GM18519 (cell line): ENCODE results near the gene ASB16.
"Not testable (repeated sequence)": the region's sequence is repeated elsewhere in the genome, so short reads cannot be mapped to it uniquely, and the experiment has no call there.

Experiments used
- ATAC-seq: cut with Tn5 transposase; IDR thresholded peaks from one replicate; pipeline ENCODE4 v1.9.1; 2021; ENCODE audit warnings: mild to moderate bottlenecking, moderate library complexity; ENCODE audit not compliant: unreplicated experiment, low FRiP score

Gene ASB16, protein sequence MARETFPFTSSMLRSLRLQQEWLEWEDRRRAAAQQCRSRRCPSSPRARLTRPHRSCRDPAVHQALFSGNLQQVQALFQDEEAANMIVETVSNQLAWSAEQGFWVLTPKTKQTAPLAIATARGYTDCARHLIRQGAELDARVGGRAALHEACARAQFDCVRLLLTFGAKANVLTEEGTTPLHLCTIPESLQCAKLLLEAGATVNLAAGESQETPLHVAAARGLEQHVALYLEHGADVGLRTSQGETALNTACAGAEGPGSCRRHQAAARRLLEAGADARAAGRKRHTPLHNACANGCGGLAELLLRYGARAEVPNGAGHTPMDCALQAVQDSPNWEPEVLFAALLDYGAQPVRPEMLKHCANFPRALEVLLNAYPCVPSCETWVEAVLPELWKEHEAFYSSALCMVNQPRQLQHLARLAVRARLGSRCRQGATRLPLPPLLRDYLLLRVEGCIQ

GRCh38 chr17:44170499-44171201 is at the start of gene ASB16:
Gene ASB16 (plus strand): TSS chr17:44170704. CDS start chr17:44170790, 86 bp downstream.
- ATAC-seq = no peak

- ATAC-seq = no peak
Observed at GRCh38 chr17:44120851-44121605, 49.5 kb upstream of the ASB16 start.

DNA sequence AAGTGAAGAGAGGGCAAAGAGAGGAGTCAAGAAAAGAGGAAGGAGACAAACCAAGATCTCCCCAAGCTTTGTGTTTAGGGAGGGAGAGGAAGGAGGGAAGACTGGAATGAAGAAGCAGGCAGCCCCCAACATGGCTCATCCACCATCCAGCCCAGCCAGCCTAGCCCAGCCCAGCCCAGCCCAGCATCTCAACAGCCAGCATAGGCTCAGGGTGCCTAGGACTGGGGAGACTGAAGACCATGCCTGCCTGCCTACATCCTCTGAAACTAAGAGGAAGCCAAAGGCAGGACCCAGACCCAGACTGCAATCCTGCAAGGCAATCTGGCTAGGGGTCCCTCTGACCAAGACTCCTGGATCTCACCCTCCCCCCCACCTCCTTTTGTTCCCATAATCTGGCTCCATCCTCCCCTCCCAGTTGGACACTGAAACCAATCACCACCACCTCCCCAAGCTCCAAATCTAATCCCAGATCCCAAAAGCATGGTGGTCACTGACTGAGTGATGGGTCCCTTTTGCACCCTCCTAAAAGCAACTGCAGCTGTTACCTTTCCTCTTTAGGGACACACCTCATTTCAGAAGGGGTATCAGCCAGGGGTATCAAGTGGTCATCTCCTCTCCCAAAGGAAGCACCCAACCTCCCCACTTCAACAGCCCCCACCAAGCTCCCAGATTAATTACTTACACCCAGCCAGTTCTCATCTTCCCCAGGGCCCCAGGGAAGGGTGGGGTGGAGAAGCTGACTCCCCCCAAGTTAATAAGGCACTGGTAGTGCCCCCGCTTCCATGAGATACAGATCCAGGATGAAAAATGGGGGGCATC is 48.3 kb upstream of the ASB16 start:
- no peak for ATAC-seq

DNA sequence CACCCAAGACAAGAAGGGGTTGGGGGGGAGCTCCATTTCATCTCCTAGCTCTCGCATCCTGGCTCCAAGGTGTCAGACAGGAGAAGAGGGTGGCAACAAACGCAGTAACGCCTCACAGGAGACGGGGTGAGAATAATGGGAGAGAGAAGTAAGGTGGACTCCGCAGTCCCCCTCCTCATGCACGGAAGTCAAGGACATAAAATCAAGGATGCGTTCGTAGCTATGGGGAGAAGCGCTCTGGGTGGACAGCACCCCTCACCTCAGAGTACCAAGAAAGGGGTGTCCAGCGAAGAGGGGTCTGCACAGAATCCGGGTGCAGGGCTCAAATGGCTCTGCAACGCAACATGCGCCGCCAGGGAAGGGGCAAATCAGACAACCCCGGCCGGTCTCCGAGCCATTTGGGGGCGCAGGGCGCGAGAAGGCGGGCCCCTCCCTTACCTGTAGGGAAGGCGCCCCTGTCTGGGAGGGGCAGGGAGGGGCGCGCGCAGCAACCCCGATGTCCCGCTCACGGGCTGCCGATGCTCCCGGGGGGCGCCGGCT is 47.6 kb upstream of the ASB16 start:
- ATAC-seq = peak; percentile 19

DNA sequence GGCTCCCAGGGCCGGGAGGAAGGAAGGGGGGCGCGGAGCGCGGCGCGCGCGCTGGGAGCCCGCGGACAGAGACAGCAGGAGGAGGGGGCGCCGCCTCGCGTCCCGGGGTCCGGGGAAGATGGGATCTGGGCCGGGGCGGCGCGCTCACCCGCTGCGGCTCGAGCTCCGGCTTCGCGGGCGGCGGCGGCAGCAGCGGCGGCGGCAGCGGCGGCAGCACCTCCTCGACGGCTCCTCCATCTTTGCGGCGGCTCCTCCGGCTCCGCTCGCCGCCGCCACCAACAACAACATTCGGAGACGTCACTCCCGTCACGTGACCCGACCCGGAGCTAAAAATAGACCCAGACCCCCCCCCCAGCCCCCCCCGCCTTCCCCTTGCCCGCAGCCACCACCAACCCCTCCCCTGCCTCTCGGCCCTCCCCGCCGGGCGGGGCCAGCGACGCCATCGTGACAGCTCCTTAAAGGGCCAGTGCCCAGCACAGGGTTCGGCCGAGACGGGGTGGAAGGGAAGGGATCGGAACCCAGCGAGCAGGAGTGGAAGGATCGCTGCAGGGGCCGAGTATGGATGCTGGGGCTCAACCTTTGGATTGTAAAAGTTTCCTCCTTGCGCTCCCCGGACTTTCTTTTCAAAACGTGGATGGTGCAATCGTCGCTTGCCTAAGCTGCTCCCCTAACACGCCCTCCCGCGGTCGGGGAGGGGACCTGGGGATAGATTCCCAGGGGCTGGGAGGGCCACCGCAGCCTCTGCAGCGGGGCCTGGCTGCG is 47.0 kb upstream of the ASB16 start, which contains the start of gene HDAC5:
Gene HDAC5 (minus strand): TSS at position 286 of the 762 bp plus-strand sequence. CDS start 6,126 bp downstream, outside the sequence.
- peak; percentile 80 for ATAC-seq

- no peak for ATAC-seq
Observed at GRCh38 chr17:44124118-44124438, 46.4 kb upstream of the ASB16 start.

GRCh38 chr17:44128383-44128782 is 42.1 kb upstream of the ASB16 start:
- ATAC-seq = no peak

DNA sequence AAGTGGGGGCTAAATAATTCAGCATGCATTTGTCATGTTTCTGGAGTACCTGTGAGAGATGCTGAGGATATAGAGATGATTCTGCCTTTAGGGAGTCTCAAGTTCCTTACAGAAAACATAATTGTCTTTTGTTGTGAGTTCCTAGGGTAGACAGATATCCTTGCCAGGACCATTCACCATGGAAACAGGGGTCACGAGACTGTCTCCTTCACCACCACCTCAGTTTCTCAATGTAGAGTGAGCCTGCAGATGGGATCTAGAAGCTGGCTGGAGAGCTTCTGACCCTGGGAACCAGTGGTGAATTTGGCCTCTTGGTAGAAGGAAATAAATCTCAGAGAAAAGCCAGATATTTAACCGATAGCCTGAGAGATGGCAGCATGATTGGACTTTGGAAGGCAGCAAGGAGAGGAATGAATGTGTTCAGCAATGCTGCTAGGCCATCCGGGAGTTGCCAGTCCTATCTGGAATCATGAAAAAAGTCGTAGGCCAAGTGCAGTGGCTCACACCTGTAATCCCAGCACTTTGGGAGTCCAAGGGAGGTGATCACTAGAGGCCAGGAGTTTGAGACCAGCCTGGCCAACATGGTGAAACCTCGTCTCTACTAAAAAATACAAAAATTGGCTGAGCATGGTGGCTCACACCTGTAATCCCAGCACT is 39.7 kb upstream of the ASB16 start:
- ATAC-seq = no peak

GRCh38 chr17:44131372-44131771 is 39.1 kb upstream of the ASB16 start:
- ATAC-seq = not testable (repeated sequence)

DNA sequence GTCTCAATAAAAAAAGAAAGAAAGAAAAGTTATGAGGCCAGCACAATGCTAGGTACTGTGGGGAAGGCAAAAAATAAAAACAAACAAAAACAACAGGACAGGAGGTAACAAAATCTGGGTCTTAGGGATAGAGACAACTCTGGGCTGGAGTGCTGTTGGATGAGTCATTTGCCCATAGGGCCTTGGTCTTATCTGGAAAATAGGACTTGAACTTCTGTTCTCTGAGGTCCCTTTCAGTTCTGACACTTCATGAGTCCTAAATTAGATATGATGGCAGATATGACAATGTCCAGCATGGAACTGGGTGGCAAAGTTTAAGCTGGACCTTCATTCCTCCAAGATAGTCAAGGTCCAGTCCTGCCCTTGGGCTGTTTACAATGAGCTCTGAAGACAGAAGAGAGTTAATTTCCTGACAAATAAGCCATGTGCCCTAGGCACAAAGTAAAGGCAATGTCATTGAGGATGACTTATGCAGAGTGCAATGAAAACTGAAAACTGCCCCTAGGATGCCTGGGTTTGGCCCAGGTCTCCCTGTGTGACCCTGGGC is 38.2 kb upstream of the ASB16 start:
- no peak for ATAC-seq

DNA sequence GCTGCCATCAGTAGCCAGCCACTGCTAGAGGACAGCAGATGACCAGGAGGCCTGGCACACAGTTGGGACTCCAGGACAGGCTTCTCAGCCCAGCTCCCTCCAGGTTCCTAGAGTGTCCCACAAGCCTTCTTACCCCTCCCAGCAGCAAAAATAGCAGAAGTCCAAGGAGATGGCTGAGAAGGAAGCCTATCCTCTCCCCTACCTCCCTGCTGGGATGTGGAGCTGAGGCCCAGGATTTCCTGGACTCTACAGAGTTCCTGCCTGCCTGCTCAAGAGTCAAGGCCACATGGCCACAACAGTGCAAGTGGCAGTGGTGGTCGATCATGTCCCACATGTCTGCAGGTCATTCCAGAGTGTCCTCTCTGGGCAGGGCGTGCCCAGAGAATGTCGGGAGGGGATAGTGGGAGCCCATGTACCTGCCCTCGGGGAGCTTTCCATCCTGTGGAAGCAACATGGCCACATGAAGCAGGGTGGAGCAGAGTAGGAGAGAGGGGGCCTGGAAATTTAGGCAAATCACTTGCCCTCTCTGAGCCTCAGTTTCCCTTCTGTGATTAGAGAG is 36.5 kb upstream of the ASB16 start:
- no peak for ATAC-seq

DNA sequence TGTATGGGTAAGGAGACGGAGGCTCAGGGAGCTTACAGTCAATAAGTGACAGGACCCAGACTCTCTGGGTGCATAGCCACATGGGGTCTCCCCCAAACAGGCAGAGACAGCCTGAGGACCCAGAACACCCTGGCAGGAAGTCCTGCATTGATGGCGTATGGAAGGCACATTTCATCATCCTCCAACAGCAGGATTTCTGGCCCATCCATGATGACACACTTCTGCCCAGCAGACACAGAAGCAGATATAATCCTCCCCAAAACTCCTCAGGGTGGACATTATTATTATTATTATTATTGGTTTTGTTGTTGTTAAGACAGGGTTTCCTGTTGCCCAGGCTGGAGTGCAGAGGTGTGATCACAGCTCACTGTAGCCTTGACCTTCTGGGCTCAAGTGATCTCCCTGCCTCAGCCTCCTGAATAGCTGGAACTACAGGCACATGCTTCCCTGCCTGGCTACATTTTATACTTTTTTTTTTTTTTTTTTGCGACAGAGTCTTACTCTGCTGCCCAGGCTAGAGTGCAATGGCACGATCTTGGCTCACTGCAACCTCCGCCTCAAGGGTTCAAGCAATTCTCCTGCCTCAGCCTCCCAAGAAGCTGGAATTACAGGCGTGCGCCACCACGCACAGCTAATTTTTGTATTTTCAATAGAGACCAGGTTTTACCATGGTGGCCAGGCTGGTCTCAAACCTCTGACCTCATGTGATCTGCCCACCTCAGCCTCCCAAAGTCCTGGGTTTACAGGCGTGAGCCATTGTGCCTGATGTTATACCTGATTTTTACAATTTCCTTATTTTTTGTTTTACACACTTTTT is 35.5 kb upstream of the ASB16 start:
- no peak for ATAC-seq

DNA sequence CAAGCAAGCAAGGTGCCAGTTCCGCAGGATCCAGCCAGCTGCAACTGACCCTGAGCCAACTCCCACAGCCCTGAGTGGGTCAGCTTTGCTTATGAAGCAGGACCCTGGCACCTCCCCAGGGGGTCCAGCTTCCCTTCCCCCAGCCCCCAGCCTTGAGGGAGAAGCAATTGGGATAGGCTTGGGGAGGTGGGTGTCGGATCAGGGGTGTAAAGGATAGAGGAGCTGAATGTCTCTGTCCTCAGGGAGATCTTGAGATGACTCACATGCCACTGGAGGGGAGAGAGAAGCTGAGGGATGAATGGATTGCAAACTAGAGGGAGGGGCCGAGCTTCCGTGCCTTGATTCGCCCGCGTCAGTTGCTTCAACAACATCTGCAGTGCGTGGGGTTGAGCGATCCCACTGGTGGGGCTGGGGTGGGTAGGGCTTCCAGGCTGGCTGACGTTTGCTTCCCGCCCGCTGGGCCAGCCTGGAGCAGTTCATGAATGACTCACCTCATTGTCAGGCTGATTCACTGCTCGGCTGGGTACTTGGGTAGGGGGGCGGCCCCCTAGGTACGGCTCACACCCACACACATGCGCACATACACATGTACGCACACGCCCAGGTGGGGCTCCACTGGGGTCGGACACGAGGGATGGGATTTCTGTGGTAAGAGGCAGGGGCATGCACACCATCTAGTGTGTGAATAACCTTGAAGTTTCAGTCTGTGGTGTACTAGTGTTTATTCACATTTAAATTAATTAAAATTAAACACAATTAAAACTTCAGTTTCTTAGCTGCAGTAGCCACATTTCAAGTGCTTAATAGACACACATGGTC is 32.4 kb upstream of the ASB16 start:
- no peak for ATAC-seq

- ATAC-seq = not testable (repeated sequence)
Observed at GRCh38 chr17:44143921-44144320, 26.6 kb upstream of the ASB16 start.

GRCh38 chr17:44144966-44145739 is 25.4 kb upstream of the ASB16 start:
- no peak for ATAC-seq
